Endothelial cell of umbilical vein (primary cell): ENCODE measurements around the gene ITPKA.

Experiments
- CTCF ChIP-seq, 2 donors: IDR thresholded peaks; 1 replicate in 1 of 2; 2 replicates in 1 of 2; pipeline ENCODE4 v1.5.1; 2011; ENCODE audit warnings: low read length in 2 of 2, mild to moderate bottlenecking in 2 of 2, moderate library complexity in 2 of 2, control low read depth in 1 of 2, inconsistent platforms in 1 of 2, low read depth in 1 of 2; ENCODE audit not compliant: insufficient read depth in 1 of 2; ENCODE audit errors: extremely low read depth in 1 of 2
- EZH2 ChIP-seq: IDR thresholded peaks from 2 replicates; pipeline ENCODE4 v1.6.1; 2012; ENCODE audit warnings: borderline replicate concordance, low read depth, mild to moderate bottlenecking, moderate library complexity, low read length, inconsistent platforms; ENCODE audit not compliant: severe bottlenecking
- FOS ChIP-seq: IDR thresholded peaks from 2 replicates; pipeline ENCODE4 v1.6.1; 2011; ENCODE audit warnings: mild to moderate bottlenecking, low read length, moderate library complexity, borderline replicate concordance; ENCODE audit not compliant: insufficient read depth
- GATA2 ChIP-seq: IDR thresholded peaks from 2 replicates; pipeline ENCODE4 v1.7.0; 2011; ENCODE audit warnings: low read depth, mild to moderate bottlenecking, moderate library complexity, mixed read lengths, low read length; ENCODE audit not compliant: insufficient read length, insufficient read depth
- JUN ChIP-seq: IDR thresholded peaks from 2 replicates; pipeline ENCODE4 v1.6.1; 2011; ENCODE audit warnings: borderline replicate concordance, low read depth; ENCODE audit not compliant: insufficient read length, insufficient read depth
- POLR2A ChIP-seq: IDR thresholded peaks from 2 replicates; pipeline ENCODE4 v1.6.1; 2012; ENCODE audit warnings: low read depth, mild to moderate bottlenecking, control low read depth, low read length

- no peak for TF ChIP-seq POLR2A
- TF ChIP-seq FOS = no peak
- TF ChIP-seq CTCF (IDR thresholded peaks at IDR 0.05; ENCODE audit: extremely low read depth in 1 of 2, insufficient read depth in 1 of 2, low read depth in 1 of 2, low read length in 2 of 2) = no peak
- TF ChIP-seq EZH2 = no peak
- TF ChIP-seq JUN = no peak
- TF ChIP-seq GATA2 = no peak
These were observed 51.5 kb downstream of the ITPKA start for GRCh38 chr15:41545218-41545617.
